ENCODE data around the gene DSG1.

The DSG1 gene

GRCh38 chr18:31317860-31318259, at the start of gene DSG1:
DSG1 (plus strand) TSS chr18:31318160; CDS start chr18:31318301, 141 bp downstream.
- H3K36me3 Mint-ChIP-seq (ENCODE audit: low read depth): no peaks in the 10 kb centered on the region
- H3K27me3 Mint-ChIP-seq (ENCODE audit: low read depth): no peaks in the 10 kb centered on the region
- no peak within 1 kb of the TSS for H3K27ac Mint-ChIP-seq
- TF ChIP-seq CTCF (IDR thresholded peaks at IDR 0.05; ENCODE audit: unreplicated experiment in 3 of 3): no peak
- no peaks in the 10 kb centered on the region for H3K4me1 Mint-ChIP-seq
- H3K4me3 Mint-ChIP-seq: no peak within 1 kb of the TSS
- no peaks in the 10 kb centered on the region for H3K9me3 Mint-ChIP-seq

GRCh38 chr18:31268985-31269406, 49.0 kb upstream of the DSG1 start:
- Mint-ChIP-seq H3K4me1 (peaks cover 21% of the 10 kb centered on the region), H3K36me3 (ENCODE audit: low read depth) (no peaks in the 10 kb centered on the region), H3K27ac (peak overlapping the region; percentile 26 to 61 (median 26)), H3K27me3 (ENCODE audit: low read depth) (no peaks in the 10 kb centered on the region), H3K9me3 (no peaks in the 10 kb centered on the region), H3K4me3 (no peak overlapping the region)
- no peak for TF ChIP-seq CTCF (IDR thresholded peaks at IDR 0.05; ENCODE audit: unreplicated experiment in 3 of 3)

GRCh38 chr18:31269566-31269965, 48.4 kb upstream of the DSG1 start:
- peak overlapping the region; percentile 26 to 61 (median 26) for H3K27ac Mint-ChIP-seq
- no peaks in the 10 kb centered on the region for H3K27me3 Mint-ChIP-seq (ENCODE audit: low read depth)
- no peak overlapping the region for H3K4me3 Mint-ChIP-seq
- H3K4me1 Mint-ChIP-seq: peaks cover 21% of the 10 kb centered on the region
- no peaks in the 10 kb centered on the region for H3K9me3 Mint-ChIP-seq
- no peaks in the 10 kb centered on the region for H3K36me3 Mint-ChIP-seq (ENCODE audit: low read depth)
- TF ChIP-seq CTCF (IDR thresholded peaks at IDR 0.05; ENCODE audit: unreplicated experiment in 3 of 3): no peak

- H3K4me1 Mint-ChIP-seq: peaks cover 25% of the 10 kb centered on the region
- no peaks in the 10 kb centered on the region for H3K27me3 Mint-ChIP-seq (ENCODE audit: low read depth)
- TF ChIP-seq CTCF (IDR thresholded peaks at IDR 0.05; ENCODE audit: unreplicated experiment in 3 of 3): no peak
- H3K36me3 Mint-ChIP-seq (ENCODE audit: low read depth): no peaks in the 10 kb centered on the region
- H3K4me3 Mint-ChIP-seq: no peak overlapping the region
- H3K9me3 Mint-ChIP-seq: no peaks in the 10 kb centered on the region
- no peak overlapping the region for H3K27ac Mint-ChIP-seq
Measured at GRCh38 chr18:31270578-31270977, 47.4 kb upstream of the DSG1 start.

GRCh38 chr18:31273812-31274527, 44.0 kb upstream of the DSG1 start:
- H3K27me3 Mint-ChIP-seq (ENCODE audit: low read depth): no peaks in the 10 kb centered on the region
- no peaks in the 10 kb centered on the region for H3K36me3 Mint-ChIP-seq (ENCODE audit: low read depth)
- H3K27ac Mint-ChIP-seq: no peak overlapping the region
- no peak for TF ChIP-seq CTCF (IDR thresholded peaks at IDR 0.05; ENCODE audit: unreplicated experiment in 3 of 3)
- H3K9me3 Mint-ChIP-seq: no peaks in the 10 kb centered on the region
- H3K4me1 Mint-ChIP-seq: peaks cover 18% of the 10 kb centered on the region
- no peak overlapping the region for H3K4me3 Mint-ChIP-seq

GRCh38 chr18:31274931-31275330, 43.0 kb upstream of the DSG1 start:
- Mint-ChIP-seq H3K27me3 (ENCODE audit: low read depth) (no peaks in the 10 kb centered on the region), H3K36me3 (ENCODE audit: low read depth) (no peaks in the 10 kb centered on the region), H3K4me3 (no peak overlapping the region), H3K4me1 (peaks cover 9% of the 10 kb centered on the region), H3K27ac (peak overlapping the region; percentile 30 to 82 (median 60)), H3K9me3 (no peaks in the 10 kb centered on the region)
- TF ChIP-seq CTCF (IDR thresholded peaks at IDR 0.05; ENCODE audit: unreplicated experiment in 3 of 3): no peak
